ENCODE results near the gene TAF4.

DNA sequence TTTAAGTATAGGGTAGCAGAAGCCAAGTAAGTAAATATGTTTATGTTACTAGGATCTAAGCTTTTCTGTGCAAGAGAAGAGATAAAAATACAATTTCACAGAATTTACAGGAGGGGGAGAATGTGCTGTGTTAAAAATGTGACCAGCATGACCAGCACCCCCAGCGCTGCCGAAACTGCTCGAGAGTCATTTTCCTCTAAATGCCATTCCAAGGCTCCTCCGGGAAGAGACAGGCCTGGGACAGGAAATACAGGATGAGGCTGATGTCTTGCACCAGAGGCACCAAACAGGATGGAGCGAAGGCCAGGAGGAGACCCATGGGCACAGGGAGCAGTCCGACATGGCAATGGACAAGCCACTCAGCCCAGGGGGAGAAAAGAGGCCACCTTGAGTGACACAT is 21.1 kb downstream of the TAF4 start:
- no peak for TF ChIP-seq AKAP8 (CRISPR knock-in tag; IDR thresholded peaks at IDR 0.05)
- TF ChIP-seq TAF1 (CRISPR knock-in tag; IDR thresholded peaks at IDR 0.05), result no peak
- no peak for TF ChIP-seq JUNB (CRISPR knock-in tag; IDR thresholded peaks at IDR 0.05; ENCODE audit: borderline replicate concordance)

Measured in HepG2 (cell line).